Vein endothelial cell (primary cell): ENCODE measurements around the gene CTDSPL2. TPM values are rescaled to one million over a fixed set of nuclear protein-coding genes. Genes with fewer than 3 reads are reported as not detected.

Experiments
- total RNA-seq: library from RNA; depleted of rRNA; stranded (reverse); fragments of >200 nt; gene quantifications from 2 replicates; pipeline ENCODE4 v1.2.3, GENCODE V29; 2012

The CTDSPL2 gene
- 94.4 and 97.3 TPM in 2 replicates for total RNA-seq

GRCh38 chr15:44426975-44427755 lies at the start of gene CTDSPL2:
Gene CTDSPL2 (plus strand): TSS chr15:44427629. CDS start chr15:44459015, 31,386 bp downstream.

DNA sequence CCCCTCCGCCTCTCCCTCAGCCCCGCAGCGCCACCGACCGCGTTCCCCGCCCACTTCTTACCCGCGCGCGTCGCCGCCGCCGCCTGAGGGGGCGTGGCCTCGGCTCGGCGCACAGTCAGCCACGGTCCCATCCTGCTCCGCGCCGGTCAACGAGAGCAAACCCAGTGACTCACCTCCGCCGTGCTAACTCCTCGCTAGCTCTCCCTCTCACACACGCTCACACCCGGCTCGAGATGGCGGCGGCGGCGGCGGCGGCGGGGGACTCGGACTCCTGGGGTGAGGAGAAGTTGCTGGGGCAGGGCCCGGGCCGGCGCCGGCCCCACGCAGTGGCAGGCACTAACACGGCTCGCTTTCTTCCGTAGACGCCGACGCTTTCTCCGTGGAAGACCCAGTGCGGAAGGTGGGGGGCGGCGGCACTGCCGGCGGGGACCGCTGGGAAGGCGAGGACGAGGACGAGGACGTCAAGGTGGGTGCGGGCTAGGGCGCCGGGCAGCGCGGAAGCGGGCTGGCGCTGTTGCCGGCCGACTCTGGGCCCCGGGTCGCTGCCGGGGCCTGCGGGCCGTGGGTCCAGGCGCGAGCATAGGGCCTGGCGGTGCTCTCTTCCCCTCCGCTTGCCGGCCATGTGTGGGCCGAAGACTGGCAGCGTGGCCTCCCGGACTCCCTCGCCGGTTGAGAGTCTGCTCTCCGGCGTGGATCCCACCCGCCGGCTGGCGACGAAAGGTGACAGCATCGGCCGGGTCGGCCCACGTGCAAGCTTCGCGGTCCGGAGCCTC lies 109.7 kb downstream of the CTDSPL2 start, which contains the start of gene EIF3J:
TSS of gene EIF3J (plus strand) at position 186 of the 773 bp plus-strand sequence. CDS start at position 234, 48 bp downstream.

Other genes starting within 250 kb of the CTDSPL2 start
- 8.6 and 12.7 TPM in 2 replicates for gene FRMD5, start 232.4 kb upstream of the CTDSPL2 start, total RNA-seq
- 69.6 and 74.1 TPM in 2 replicates for gene GOLM2, start 138.9 kb upstream of the CTDSPL2 start, total RNA-seq
- 37.2 and 51.3 TPM in 2 replicates for gene EIF3J, start 109.5 kb downstream of the CTDSPL2 start, total RNA-seq
- 38.1 and 43.8 TPM in 2 replicates for gene SPG11, start 236.0 kb downstream of the CTDSPL2 start, total RNA-seq